KMS-11 (cell line): ENCODE results near the gene SLFN5.
"Not testable (repeated sequence)": the region's sequence is repeated elsewhere in the genome, so short reads cannot be mapped to it uniquely, and the experiment has no call there.

ENCODE experiments used
- H2AFZ ChIP-seq: fragments of 200-600 bp; sonication (generic); 2 replicates; pipeline ENCODE4 v1.6.1; 2016; ENCODE audit warnings: antibody characterized with exemption, mixed run types, low read depth
- H3K27ac ChIP-seq: fragments of 200-600 bp; sonication (generic); 2 replicates; pipeline ENCODE4 v1.6.1; 2016; ENCODE audit warnings: mild to moderate bottlenecking, mixed run types
- H3K27me3 ChIP-seq: fragments of 200-600 bp; sonication (generic); 2 replicates; pipeline ENCODE4 v1.6.1; 2017; ENCODE audit warnings: mild to moderate bottlenecking, low read depth, mixed run types, moderate library complexity; ENCODE audit not compliant: insufficient read depth
- H3K36me3 ChIP-seq: fragments of 200-600 bp; sonication (generic); 2 replicates; pipeline ENCODE4 v1.6.1; 2017; ENCODE audit warnings: mild to moderate bottlenecking, mixed run types; ENCODE audit not compliant: insufficient read depth
- H3K4me1 ChIP-seq: fragments of 200-600 bp; sonication (generic); 2 replicates; pipeline ENCODE4 v1.6.1; 2016; ENCODE audit warnings: mild to moderate bottlenecking, low read depth, mixed run types; ENCODE audit not compliant: poor library complexity, severe bottlenecking
- H3K4me2 ChIP-seq: fragments of 200-600 bp; sonication (generic); 2 replicates; pipeline ENCODE4 v1.7.0; 2016; ENCODE audit warnings: mild to moderate bottlenecking, mixed run types
- H3K4me3 ChIP-seq: fragments of 200-600 bp; sonication (generic); IDR thresholded peaks from 2 replicates; pipeline ENCODE4 v1.6.1; 2017; ENCODE audit warnings: low read depth, low read length, mixed read lengths; ENCODE audit not compliant: insufficient read depth
- H3K79me2 ChIP-seq: fragments of 200-600 bp; sonication (generic); 2 replicates; pipeline ENCODE4 v1.6.1; 2016; ENCODE audit warnings: low read depth, mixed run types; ENCODE audit not compliant: insufficient read depth
- H3K9ac ChIP-seq: fragments of 200-600 bp; sonication (generic); 2 replicates; pipeline ENCODE4 v1.6.1; 2016; ENCODE audit warnings: mild to moderate bottlenecking, mixed run types
- H4K20me1 ChIP-seq: fragments of 200-600 bp; sonication (generic); 2 replicates; pipeline ENCODE4 v1.6.1; 2016; ENCODE audit warnings: mild to moderate bottlenecking, mixed run types; ENCODE audit not compliant: insufficient read depth
- CTCF ChIP-seq: fragments of 200-600 bp; sonication (generic); conservative IDR thresholded peaks from 2 replicates; pipeline ENCODE4 v1.6.1; 2017; ENCODE audit warnings: low read depth, mild to moderate bottlenecking, antibody characterized with exemption, low read length, moderate library complexity, mixed read lengths

SLFN5 gene

GRCh38 chr17:35295686-35296085 lies 52.8 kb downstream of the SLFN5 start:
- H4K20me1 ChIP-seq, result no peaks in the 10 kb centered on the region
- no peaks in the 10 kb centered on the region for H3K36me3 ChIP-seq
- no peak overlapping the region for H3K4me2 ChIP-seq
- no peak overlapping the region for H3K4me3 ChIP-seq
- H3K4me1 ChIP-seq, result no peaks in the 10 kb centered on the region
- TF ChIP-seq CTCF, result no peak
- H3K27ac ChIP-seq, result no peak overlapping the region
- H3K79me2 ChIP-seq, result no peaks in the 10 kb centered on the region
- H3K27me3 ChIP-seq, result no peaks in the 10 kb centered on the region
- H2AFZ ChIP-seq, result no peak overlapping the region
- no peak overlapping the region for H3K9ac ChIP-seq

GRCh38 chr17:35297666-35298065 lies 54.8 kb downstream of the SLFN5 start:
- Histone ChIP-seq H2AFZ (no peak overlapping the region), H3K79me2 (no peaks in the 10 kb centered on the region), H3K4me3 (no peak overlapping the region), H3K9ac (no peak overlapping the region), H3K27me3 (no peaks in the 10 kb centered on the region), H3K4me1 (no peaks in the 10 kb centered on the region), H3K4me2 (no peak overlapping the region), H4K20me1 (no peaks in the 10 kb centered on the region), H3K36me3 (no peaks in the 10 kb centered on the region), H3K27ac (no peak overlapping the region)
- no peak for TF ChIP-seq CTCF

- no peak for TF ChIP-seq CTCF
- H3K4me2 ChIP-seq, result no peak overlapping the region
- no peaks in the 10 kb centered on the region for H4K20me1 ChIP-seq
- no peaks in the 10 kb centered on the region for H3K79me2 ChIP-seq
- no peak overlapping the region for H2AFZ ChIP-seq
- no peaks in the 10 kb centered on the region for H3K27me3 ChIP-seq
- H3K4me3 ChIP-seq, result no peak overlapping the region
- no peaks in the 10 kb centered on the region for H3K36me3 ChIP-seq
- no peaks in the 10 kb centered on the region for H3K4me1 ChIP-seq
- no peak overlapping the region for H3K27ac ChIP-seq
- H3K9ac ChIP-seq, result no peak overlapping the region
Observed at GRCh38 chr17:35298639-35299038, 55.8 kb downstream of the SLFN5 start.

- Histone ChIP-seq H3K27me3 (no peaks in the 10 kb centered on the region), H3K79me2 (no peaks in the 10 kb centered on the region), H3K4me1 (no peaks in the 10 kb centered on the region), H4K20me1 (no peaks in the 10 kb centered on the region), H3K36me3 (no peaks in the 10 kb centered on the region), H3K4me2 (no peak overlapping the region), H3K9ac (no peak overlapping the region), H3K4me3 (no peak overlapping the region), H3K27ac (no peak overlapping the region), H2AFZ (no peak overlapping the region)
- TF ChIP-seq CTCF, result no peak
Observed at GRCh38 chr17:35299135-35299534, 56.3 kb downstream of the SLFN5 start.

GRCh38 chr17:35309345-35309744 lies 66.5 kb downstream of the SLFN5 start:
- H3K27ac ChIP-seq, H3K4me2 ChIP-seq, H3K79me2 ChIP-seq: not testable (repeated sequence)

More at GRCh38 chr17:35309345-35309744, 66.5 kb downstream of the SLFN5 start:
- H3K36me3 ChIP-seq, H3K9ac ChIP-seq, H3K4me1 ChIP-seq, H4K20me1 ChIP-seq, H3K27me3 ChIP-seq, H3K4me3 ChIP-seq, H2AFZ ChIP-seq: not testable (repeated sequence)
